HL-60 (cell line): ENCODE measurements around the gene NDUFV1.

ENCODE experiments used
- GABPA ChIP-seq: IDR thresholded peaks from 2 replicates; pipeline ENCODE4 v1.6.1; 2012; ENCODE audit warnings: low read depth
- POLR2AphosphoS5 ChIP-seq: IDR thresholded peaks from 2 replicates; pipeline ENCODE4 v1.6.1; 2012; ENCODE audit warnings: low read depth
- REST ChIP-seq: IDR thresholded peaks from 2 replicates; pipeline ENCODE4 v1.6.1; 2012; ENCODE audit warnings: low read depth; ENCODE audit not compliant: insufficient replicate concordance
- SPI1 ChIP-seq: IDR thresholded peaks from 2 replicates; pipeline ENCODE4 v1.6.1; 2012; ENCODE audit warnings: low read depth, mild to moderate bottlenecking, borderline replicate concordance
- TF ChIP-seq, protein P1 (sequence below): IDR thresholded peaks from one replicate; pipeline ENCODE4 v1.5.1; 2011; ENCODE audit warnings: low read length, control low read depth, inconsistent platforms; ENCODE audit not compliant: insufficient read depth

DNA sequence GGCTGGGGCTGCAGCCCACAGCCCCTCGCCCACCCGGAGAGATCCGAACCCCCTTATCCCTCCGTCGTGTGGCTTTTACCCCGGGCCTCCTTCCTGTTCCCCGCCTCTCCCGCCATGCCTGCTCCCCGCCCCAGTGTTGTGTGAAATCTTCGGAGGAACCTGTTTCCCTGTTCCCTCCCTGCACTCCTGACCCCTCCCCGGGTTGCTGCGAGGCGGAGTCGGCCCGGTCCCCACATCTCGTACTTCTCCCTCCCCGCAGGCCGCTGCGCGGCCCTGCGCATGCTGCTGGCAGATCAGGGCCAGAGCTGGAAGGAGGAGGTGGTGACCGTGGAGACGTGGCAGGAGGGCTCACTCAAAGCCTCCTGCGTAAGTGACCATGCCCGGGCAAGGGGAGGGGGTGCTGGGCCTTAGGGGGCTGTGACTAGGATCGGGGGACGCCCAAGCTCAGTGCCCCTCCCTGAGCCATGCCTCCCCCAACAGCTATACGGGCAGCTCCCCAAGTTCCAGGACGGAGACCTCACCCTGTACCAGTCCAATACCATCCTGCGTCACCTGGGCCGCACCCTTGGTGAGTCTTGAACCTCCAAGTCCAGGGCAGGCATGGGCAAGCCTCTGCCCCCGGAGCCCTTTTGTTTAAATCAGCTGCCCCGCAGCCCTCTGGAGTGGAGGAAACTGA, 22.4 kb upstream of the NDUFV1 start:
- TF ChIP-seq POLR2AphosphoS5 (no peak), REST (no peak), SPI1 (peak; percentile 27; the same call in 1 of the 2 replicates), GABPA (no peak)
- TF ChIP-seq, protein P1, sequence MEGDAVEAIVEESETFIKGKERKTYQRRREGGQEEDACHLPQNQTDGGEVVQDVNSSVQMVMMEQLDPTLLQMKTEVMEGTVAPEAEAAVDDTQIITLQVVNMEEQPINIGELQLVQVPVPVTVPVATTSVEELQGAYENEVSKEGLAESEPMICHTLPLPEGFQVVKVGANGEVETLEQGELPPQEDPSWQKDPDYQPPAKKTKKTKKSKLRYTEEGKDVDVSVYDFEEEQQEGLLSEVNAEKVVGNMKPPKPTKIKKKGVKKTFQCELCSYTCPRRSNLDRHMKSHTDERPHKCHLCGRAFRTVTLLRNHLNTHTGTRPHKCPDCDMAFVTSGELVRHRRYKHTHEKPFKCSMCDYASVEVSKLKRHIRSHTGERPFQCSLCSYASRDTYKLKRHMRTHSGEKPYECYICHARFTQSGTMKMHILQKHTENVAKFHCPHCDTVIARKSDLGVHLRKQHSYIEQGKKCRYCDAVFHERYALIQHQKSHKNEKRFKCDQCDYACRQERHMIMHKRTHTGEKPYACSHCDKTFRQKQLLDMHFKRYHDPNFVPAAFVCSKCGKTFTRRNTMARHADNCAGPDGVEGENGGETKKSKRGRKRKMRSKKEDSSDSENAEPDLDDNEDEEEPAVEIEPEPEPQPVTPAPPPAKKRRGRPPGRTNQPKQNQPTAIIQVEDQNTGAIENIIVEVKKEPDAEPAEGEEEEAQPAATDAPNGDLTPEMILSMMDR: no peak
